Vagina (tissue), 2 donors: ENCODE results near the gene HORMAD2. TPM values are rescaled to one million over a fixed set of nuclear protein-coding genes. Genes with fewer than 3 reads are reported as not detected.

Experiments used
- DNase-seq, 2 donors: peaks; one replicate each; pipeline ENCODE4 v3.0.0-alpha.2; 2017; ENCODE audit errors: extremely low spot score in 2 of 2
- H3K27ac ChIP-seq: fragments of 200-600 bp; sonication (generic); one replicate; pipeline ENCODE4 v1.5.1; 2019
- H3K27me3 ChIP-seq: fragments of 200-600 bp; sonication (generic); one replicate; pipeline ENCODE4 v1.5.1; 2019
- H3K36me3 ChIP-seq, 2 donors: fragments of 200-600 bp; sonication (generic); one replicate each; pipeline ENCODE4 v1.5.1; 2017 to 2019
- H3K4me1 ChIP-seq: fragments of 200-600 bp; sonication (generic); one replicate; pipeline ENCODE4 v1.5.1; 2019
- H3K4me3 ChIP-seq, 2 donors: fragments of 200-600 bp; sonication (generic); 1 replicate in 1 of 2; 2 replicates in 1 of 2; pipeline ENCODE4 v1.5.1; 2016 to 2019
- H3K9me3 ChIP-seq: fragments of 200-600 bp; sonication (generic); one replicate; pipeline ENCODE4 v1.5.1; 2019
- POLR2A ChIP-seq, 2 donors: fragments of 450-650 bp; IDR thresholded peaks; one replicate each; pipeline ENCODE4 v1.6.1; 2017; ENCODE audit warnings: antibody characterized with exemption in 2 of 2, mild to moderate bottlenecking in 2 of 2, moderate library complexity in 2 of 2
- POLR2AphosphoS5 ChIP-seq, 2 donors: sonication (generic); formaldehyde crosslinking; IDR thresholded peaks; one replicate each; pipeline ENCODE4 v1.9.0; 2017; ENCODE audit warnings: antibody characterized with exemption in 2 of 2, mild to moderate bottlenecking in 2 of 2, low read depth in 1 of 2; ENCODE audit not compliant: insufficient read depth in 1 of 2
- intact Hi-C: fragments of 100-400 bp; cut with DNase I; formaldehyde crosslinking; loops from one replicate; pipeline ENCODE4 v1.15.1; 2023
- total RNA-seq: library from RNA; depleted of rRNA; stranded (reverse); fragments of >200 nt; gene quantifications from one replicate; pipeline ENCODE4 v1.2.3, GENCODE V29; 2016
- TF ChIP-seq, protein P1 (sequence below), 3 experiments: fragments of 450-650 bp in 2 of 3; fragments of 200-600 bp in 1 of 3; sonication (generic) in 1 of 3; IDR thresholded peaks; one replicate each; pipeline ENCODE4 v1.5.1; 2017 to 2019; ENCODE audit warnings: antibody characterized with exemption in 3 of 3, mild to moderate bottlenecking in 2 of 3, moderate library complexity in 2 of 3

The HORMAD2 gene
- total RNA-seq, 1 donor from 2014 or later: not detected

- no peaks in the 10 kb centered on the region for H3K36me3 ChIP-seq
- intact Hi-C loops: no loop called here
Measured at GRCh38 chr22:30187094-30187493, 106.8 kb downstream of the HORMAD2 start.

DNA sequence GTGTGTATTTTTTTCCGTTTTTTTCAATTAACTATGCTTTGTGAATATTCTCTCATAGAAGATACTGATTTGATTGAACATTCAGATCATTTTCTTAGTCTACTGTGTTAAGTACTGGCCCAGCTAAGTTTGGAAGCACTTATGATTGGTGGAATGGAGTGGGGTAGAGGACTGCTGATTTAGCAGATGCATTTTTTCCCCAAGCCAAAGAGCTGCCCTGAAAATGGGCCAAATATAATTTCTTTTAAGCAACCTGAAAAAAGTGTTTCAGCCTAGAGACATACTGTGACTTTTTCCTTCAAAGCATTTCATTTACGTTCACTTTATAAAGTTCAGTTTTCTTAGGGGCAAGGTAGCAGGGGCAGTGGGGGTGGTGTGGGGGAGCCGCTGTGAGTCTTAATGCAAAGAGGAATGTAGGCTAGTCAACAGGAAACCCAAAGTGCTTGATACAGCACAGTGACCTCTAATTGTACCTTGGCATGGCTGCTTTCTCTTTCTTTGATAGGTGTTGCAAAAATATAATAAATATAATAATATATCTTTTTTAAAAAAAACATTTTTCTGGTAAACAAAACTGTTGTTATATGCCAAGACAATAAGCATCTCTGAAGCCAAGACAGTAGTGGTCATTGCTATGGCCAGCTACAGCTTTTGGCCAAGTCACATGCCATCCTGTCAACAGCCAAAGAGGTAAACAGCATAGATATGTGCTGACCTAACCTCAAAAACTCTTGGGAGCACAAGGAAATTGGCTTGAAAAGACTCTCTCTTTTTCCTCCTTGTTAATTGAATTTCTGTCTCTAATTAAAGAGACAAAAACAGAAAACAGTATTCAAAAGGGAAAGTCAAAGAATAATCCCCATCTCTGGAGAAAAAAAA is 107.5 kb downstream of the HORMAD2 start:
- Histone ChIP-seq H3K27me3 (no peaks in the 10 kb centered on the region), H3K9me3 (no peaks in the 10 kb centered on the region), H3K36me3 (no peaks in the 10 kb centered on the region), H3K27ac (no peak overlapping the region), H3K4me1 (no peaks in the 10 kb centered on the region), H3K4me3 (no peak overlapping the region)
- no peak for TF ChIP-seq POLR2A (IDR thresholded peaks at IDR 0.05)
- TF ChIP-seq, protein P1, sequence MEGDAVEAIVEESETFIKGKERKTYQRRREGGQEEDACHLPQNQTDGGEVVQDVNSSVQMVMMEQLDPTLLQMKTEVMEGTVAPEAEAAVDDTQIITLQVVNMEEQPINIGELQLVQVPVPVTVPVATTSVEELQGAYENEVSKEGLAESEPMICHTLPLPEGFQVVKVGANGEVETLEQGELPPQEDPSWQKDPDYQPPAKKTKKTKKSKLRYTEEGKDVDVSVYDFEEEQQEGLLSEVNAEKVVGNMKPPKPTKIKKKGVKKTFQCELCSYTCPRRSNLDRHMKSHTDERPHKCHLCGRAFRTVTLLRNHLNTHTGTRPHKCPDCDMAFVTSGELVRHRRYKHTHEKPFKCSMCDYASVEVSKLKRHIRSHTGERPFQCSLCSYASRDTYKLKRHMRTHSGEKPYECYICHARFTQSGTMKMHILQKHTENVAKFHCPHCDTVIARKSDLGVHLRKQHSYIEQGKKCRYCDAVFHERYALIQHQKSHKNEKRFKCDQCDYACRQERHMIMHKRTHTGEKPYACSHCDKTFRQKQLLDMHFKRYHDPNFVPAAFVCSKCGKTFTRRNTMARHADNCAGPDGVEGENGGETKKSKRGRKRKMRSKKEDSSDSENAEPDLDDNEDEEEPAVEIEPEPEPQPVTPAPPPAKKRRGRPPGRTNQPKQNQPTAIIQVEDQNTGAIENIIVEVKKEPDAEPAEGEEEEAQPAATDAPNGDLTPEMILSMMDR (IDR thresholded peaks at IDR 0.05): no peak
- no peak for TF ChIP-seq POLR2AphosphoS5 (IDR thresholded peaks at IDR 0.05; ENCODE audit: insufficient read depth in 1 of 2, low read depth in 1 of 2)
- intact Hi-C loops: no loop called here
- no peak for DNase-seq

More at GRCh38 chr22:30187094-30187493, 106.8 kb downstream of the HORMAD2 start:
- TF ChIP-seq POLR2AphosphoS5 (IDR thresholded peaks at IDR 0.05; ENCODE audit: insufficient read depth in 1 of 2, low read depth in 1 of 2) (no peak), POLR2A (IDR thresholded peaks at IDR 0.05) (no peak)
- TF ChIP-seq, protein P1 (IDR thresholded peaks at IDR 0.05): no peak
- Histone ChIP-seq H3K27ac (no peak overlapping the region), H3K4me1 (no peaks in the 10 kb centered on the region), H3K9me3 (no peaks in the 10 kb centered on the region), H3K4me3 (no peak overlapping the region), H3K27me3 (no peaks in the 10 kb centered on the region)
- DNase-seq: no peak

- Histone ChIP-seq H3K27ac (no peak overlapping the region), H3K4me1 (no peaks in the 10 kb centered on the region), H3K36me3 (no peaks in the 10 kb centered on the region), H3K9me3 (no peaks in the 10 kb centered on the region), H3K4me3 (no peak overlapping the region), H3K27me3 (no peaks in the 10 kb centered on the region)
- no peak for DNase-seq
- intact Hi-C loops: no loop called here
- TF ChIP-seq POLR2A (IDR thresholded peaks at IDR 0.05) (no peak), POLR2AphosphoS5 (IDR thresholded peaks at IDR 0.05; ENCODE audit: insufficient read depth in 1 of 2, low read depth in 1 of 2) (no peak)
- TF ChIP-seq, protein P1 (IDR thresholded peaks at IDR 0.05): no peak
Measured at GRCh38 chr22:30188911-30189310, 108.6 kb downstream of the HORMAD2 start.

DNA sequence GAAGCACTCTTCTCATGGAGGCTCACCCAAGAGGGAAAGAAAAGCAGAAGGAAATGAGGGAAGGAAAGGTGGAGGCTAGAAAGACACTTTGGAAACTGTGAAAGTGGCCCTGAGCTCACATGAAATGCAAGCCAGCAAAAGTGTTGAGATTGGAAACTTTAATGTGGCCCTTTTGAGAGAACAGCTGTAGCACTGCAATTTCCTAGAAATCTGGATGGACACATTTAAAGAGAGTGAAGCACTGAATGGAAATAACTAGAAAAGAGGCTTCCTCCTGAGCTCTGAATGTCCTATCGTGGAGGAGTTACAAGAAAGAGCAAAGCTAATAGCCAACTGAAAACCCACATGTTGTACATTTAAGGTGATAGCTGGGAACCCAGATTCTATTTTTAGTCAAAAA is 110.3 kb downstream of the HORMAD2 start:
- no peaks in the 10 kb centered on the region for H3K27me3 ChIP-seq
- H3K27ac ChIP-seq: no peak overlapping the region
- no peak overlapping the region for H3K4me3 ChIP-seq
- TF ChIP-seq POLR2AphosphoS5 (IDR thresholded peaks at IDR 0.05; ENCODE audit: insufficient read depth in 1 of 2, low read depth in 1 of 2) (no peak), POLR2A (IDR thresholded peaks at IDR 0.05) (no peak)
- TF ChIP-seq, protein P1 (IDR thresholded peaks at IDR 0.05): no peak
- intact Hi-C loops: no loop called here
- peaks cover 6% of the 10 kb centered on the region for H3K4me1 ChIP-seq
- DNase-seq: no peak
- H3K9me3 ChIP-seq: no peaks in the 10 kb centered on the region
- H3K36me3 ChIP-seq: no peaks in the 10 kb centered on the region
